Inferior parietal cortex (tissue), 1 donor: Measurements from ENCODE around the gene KLK1.

Experiments
- DNase-seq: peaks from one replicate; pipeline ENCODE4 v3.0.0-alpha.2; 2016; ENCODE audit errors: extremely low spot score

KLK1 gene

DNA sequence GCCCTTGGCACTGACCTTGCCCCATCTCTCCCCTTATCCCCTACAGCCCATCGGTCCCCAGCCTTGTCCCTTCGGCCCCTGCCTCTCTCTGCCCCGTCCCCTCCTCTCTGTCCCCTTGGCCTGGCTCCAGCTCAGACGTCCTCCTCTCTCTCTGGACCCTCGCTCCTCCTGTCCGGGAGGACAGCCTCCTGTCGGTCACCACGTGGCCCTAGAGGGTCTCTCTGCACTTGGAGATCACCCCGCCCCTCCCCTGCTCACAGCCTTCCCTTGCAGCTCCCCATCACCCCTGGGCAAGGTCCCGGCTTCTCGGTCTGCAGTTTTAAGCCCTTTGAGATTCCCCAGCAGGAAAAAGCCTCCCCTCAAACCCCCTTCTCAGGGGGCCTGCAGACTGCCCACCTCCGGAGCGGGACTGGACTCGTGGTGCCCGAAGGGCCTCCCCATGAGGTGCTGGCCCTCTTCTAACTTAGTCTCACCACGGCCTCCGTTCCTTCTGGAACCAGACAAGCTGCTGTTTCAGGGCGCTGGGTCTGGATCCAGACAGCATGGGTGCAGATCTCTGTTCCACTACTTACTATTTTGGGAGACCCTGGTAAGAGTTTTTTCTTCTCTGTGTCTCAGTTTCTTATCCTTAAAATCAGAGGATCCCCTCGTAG, 13.1 kb upstream of the KLK1 start:
- no peak for DNase-seq

DNA sequence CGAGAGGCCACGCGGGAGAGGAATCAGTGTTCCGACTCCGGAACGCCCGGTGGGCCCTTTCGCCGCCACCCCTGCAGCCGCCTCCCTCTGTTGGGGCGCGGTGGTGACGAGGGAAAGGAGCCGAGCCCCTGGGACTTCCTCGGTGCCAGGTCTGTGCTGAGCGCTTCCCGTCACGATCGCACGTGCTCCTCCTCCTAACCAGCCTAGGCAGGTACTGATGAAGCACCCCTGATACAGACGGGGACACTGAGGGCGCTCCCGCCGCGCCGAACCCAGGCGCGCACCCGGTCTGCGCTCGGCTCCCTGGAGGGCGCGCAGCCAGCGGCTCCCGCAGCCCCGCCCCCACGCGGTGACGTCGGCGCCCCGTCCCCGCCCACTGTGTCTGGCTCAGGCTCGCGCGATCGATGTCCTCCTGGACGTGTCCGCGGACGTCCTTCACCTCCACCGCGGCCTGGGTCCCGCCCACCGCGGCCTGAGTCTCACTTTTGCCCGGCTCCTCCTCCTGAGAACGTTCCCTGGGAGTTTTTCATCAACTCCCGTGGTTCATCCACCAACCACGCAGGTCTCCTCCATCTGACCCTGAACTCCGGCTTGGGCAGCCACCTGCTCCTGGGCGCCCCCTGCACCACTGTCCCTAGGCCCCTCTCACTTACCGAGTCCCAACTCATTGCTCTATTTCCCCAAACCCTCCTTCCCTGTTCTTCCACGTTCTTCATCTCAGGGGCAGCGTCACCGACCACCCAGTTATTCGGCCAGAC, 12.4 kb upstream of the KLK1 start:
- DNase-seq: peak; percentile 39

DNA sequence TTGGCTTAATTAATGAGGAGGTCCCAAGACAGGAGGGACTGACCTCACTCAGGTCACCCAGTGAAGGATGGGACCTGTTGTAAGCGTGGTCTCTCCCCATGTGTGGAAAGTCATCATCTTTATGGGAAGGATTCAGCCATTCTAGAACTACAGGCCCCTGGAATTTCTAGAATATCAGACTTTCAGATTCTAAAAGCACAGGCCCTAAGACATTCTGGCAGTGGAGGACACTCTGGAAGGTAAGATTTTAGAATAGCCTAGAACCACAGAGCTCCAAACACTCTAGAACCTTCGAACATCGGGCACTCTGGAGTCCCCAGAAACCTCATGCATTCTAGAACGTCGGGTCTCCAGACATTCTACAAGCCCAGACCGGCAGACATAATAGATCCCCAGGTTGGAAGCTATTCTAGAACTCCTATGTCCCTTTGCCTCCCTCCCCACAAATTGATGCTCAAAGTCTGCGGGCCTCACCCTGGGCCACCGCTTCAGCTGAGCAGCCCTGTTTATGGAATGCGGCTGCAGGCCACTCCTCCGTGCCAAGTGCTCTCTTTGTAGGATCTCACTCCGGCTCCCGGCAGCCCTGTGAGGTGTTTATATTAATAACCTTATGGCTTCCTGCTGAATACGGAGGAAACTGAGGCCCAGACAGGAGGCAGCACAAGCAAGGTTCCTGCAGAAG, 11.7 kb upstream of the KLK1 start:
- peak; percentile 1 for DNase-seq

DNA sequence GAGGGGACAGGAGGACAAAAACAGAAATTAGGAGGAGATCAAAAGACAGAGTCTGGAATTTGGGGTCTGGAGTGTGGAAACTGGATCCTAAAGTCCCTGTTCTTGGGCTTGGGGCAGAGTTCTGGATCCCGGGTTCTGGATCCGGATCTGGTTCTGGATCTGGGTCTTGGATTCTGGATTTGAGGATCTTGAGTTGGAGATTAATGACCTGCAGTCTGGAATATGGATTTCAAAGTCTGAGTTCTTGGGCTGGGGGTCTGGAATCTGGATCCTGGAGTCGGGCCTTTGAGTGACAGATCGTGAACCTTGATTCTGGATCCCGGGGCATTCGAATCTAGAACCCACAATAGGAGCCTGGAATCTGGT, 10.2 kb upstream of the KLK1 start:
- no peak for DNase-seq

DNA sequence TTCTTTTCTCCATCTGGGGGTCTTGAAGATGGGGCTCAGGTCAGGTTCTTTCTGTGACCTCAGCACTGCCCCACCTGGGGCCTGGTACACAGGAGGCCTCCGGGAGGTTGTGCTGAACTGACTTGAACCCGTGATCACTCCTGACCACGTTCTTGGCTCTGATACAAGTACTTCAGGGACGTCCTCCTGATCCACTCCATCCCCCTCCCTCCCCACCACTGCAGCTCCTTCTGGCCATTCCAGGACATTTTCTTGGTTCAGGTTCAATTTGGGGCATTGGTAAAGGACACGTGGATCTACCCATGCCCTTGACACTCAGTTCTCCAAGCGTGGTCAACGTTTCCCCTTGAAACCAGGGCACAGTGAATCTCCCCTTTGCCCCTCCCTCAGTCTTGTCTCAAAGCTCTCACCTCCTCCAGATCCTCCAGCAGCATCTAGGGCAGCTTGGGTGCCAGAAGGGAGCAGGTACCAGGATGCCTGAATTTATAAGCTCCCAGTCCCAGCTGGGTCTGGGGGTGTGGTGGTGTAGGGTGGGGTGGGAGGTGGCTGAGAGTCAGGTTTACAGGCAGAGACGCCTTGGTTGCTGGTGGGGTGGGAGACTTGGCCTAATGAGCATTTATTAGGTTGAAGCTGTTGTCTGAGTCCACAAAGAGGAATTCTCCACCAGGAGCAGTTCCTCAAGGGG, 9.7 kb upstream of the KLK1 start, which contains the start of gene KLK15:
Gene KLK15, minus strand, starts transcription at position 458 of the 685 bp plus-strand sequence. CDS start 2,082 bp downstream, outside the sequence.
- DNase-seq: no peak

DNA sequence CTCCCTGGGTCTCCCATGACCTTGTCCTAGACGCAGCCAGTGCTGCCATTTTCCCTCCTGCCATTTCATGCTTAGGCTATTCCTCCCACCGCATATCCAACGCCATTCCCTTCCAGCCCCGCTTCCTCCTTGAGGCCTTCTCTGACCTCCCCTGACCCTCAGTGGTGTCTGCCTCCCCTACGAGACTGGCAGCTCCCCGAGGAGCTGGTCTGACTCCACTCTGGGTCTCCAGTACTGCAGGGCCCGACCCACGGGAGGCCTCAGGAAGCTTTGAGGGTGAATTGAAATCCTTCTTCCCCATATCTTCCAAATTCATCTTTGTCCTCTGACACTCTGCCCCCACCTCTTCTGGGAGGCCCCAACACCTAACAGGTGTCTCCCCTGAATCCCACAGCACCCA, 9.1 kb upstream of the KLK1 start:
- DNase-seq: no peak

DNA sequence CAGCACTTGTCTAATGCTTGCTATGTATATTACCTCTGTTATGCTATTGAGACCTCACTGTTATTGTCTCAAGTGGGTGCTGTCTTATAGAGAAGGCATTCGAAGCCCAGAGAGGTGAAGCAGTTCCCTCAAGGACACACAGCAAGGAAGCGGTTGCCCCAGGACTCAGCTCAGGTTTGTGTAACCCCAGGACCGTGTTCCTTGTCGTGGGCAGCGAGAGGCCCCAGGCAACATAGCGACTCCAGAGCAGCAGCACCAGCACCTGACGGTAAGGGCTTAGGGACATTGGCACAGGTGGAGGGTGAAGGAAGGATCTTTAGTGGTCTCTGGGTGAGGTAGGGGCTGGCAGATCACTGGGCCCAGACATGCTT, 7.4 kb upstream of the KLK1 start:
- no peak for DNase-seq

DNA sequence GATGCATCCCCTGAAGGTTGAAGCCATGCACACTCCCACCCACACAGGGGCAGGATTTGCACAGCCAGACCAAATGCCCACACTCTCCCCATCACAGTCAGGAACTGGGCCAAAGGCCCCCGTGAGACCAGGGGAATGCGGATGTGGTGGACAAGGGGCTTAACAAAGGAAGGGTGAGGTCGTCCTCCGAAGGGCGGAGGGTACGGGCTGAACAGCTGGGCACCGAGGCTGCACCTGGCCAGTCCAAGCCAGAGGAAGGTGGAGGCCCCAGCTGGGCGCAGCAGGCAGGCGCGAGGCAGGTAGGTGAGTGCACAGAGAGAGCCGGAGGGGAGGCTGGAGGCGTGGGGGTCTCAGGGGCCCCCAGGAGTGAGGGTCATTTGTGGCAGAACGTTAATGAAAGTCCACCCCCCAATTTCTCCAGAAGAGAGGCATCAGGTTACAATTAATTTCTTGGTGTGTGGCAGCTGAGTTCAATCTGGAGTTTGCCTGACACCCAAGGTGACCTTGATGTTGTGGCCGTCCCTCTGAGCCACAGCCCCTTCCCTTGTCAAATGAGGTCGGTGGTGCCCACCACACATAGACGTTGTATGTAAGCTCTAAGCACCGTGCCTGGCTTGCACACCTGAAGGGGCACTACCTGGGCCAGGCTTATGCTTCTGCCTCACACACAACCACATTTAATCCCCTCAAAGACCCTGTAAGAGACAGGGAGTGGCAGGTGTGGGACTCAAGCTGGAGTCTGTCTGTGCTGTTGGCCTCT, 6.9 kb upstream of the KLK1 start:
- DNase-seq: no peak

DNA sequence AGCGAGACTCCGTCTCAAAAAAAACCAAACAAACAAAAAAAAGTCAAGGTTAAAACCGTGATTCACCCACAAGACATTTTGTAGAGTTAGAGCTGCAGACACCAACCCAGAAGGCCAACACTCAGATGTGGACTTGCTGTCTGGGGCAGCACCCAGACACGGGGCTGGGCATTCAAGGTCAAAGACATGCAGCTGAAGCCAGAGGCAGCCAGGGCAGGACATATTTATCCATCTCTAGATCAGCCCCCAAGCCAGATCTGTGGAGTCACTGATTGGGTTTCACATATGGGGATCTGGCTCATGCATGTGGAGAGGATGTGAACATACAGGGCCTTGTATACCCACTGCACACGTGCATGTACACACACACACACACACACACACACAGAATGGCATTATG, 6.2 kb upstream of the KLK1 start:
- no peak for DNase-seq

DNA sequence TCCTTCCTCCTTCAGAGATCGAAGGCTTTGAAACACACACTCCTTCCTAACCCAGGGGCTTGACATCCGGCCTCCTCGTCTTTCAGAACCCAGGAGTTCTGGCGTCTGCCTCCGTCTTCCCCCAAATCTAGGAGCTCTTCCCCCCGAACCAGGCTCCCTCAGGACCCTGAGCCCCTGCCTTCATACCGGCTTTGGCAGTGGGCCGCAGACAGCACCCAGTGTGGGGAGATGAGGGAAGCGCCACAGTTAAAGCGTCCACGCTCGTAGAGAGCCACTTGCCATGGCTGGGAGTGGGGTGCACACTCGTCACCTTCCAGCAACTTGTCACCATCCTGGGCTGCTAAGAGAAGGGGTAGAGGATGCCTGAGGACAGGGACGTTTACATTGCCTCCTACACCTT, 3.9 kb upstream of the KLK1 start:
- no peak for DNase-seq

DNA sequence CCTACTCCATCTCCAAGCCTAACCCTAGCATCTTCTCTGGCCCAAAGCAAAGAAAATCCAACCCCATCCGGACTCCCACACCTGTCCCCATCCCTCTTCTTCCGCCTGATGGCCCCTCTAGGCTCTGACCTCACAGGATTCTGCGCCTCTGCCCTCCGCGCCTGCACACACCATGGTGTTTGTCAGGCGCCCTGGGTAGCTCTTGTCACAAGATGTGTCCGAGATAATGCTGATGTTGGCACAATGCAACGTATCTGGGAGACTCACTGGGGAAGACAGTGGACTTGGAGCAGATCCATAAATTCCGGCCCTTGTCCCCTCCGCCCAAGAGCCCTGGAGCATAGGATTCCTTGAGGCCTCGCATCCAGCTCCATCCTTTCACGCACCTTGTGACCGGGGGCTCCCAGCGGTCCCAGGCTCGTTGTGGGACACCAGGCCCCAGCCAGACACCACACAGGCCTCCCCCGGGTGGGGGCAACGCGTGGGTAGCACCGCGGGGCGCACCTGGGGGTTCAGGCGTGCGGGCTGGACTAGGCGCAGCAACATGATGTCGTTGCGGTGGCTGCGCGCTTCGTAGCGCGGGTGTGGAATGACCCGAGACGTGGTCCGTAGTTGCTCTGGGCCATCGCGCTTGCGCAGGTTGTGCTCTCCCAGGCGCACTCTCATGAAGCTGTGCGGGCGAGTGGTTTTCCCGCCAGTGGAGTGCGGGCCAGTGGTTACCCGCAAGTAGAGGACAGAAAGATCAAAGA, 3.1 kb upstream of the KLK1 start:
- DNase-seq: no peak

DNA sequence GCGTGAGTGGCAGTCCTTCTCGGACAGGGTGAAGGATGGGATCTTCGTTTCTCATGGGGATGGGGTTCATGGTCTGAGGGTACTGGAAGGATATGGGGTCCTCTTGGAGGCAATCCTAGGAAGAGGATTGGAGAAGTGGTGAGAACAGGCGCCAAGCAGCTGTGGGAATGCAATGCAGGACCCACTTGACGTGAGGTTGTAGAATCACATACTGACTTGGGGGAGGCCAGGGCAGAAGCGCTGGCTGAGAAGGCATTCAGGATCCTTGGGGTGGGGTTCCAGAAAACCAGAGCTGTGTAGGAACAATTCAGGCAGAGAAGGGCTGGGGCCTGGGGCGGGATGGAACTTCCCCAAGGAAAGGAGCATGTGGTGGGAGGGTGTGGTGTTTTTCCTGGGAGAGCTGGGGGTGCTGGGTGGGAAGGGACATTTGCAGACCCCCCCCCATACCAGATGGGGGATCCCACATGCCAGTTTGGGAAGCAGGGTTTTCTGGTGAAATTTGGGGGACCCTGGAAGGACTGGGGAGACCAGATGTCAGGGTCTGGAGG, 852 bp downstream of the KLK1 start:
- DNase-seq: no peak

DNA sequence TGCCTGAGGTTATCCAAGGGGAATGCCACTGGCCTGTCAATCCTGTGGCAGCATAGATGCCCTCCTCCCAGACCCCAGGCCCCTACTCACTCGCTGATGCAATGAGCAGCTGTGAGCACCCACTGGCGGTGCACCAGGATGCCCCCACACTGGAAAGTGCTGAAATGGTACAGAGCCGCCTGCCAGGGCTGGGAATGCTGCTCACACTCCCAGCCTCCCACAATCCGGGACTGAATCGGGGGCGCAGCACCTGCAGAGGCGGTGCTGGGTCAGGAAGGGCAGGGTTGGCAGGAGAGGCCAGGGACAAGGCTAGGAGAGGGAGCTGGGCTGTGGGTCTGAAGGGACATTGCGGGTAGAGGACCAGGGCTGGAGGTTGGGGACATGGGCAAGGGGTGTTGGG, 2.0 kb downstream of the KLK1 start:
- no peak for DNase-seq

DNA sequence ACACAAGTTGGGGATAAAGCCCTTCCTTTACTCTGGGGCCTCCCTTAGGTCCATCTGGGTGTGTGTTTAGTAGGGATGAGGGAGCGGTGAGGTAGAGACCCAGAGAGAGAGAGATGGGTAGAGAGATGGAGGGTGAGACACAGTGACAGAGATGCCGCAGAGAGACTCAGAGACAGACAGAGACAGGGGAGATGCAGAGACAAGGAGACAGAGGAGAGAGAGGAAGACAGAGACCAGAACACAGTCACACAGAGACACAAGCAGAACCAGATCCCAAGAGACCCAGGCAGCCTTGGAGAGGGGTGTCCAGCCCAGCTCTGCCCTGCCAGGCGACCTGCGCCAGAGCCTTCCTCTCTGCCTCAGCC, 2.4 kb downstream of the KLK1 start:
- no peak for DNase-seq

DNA sequence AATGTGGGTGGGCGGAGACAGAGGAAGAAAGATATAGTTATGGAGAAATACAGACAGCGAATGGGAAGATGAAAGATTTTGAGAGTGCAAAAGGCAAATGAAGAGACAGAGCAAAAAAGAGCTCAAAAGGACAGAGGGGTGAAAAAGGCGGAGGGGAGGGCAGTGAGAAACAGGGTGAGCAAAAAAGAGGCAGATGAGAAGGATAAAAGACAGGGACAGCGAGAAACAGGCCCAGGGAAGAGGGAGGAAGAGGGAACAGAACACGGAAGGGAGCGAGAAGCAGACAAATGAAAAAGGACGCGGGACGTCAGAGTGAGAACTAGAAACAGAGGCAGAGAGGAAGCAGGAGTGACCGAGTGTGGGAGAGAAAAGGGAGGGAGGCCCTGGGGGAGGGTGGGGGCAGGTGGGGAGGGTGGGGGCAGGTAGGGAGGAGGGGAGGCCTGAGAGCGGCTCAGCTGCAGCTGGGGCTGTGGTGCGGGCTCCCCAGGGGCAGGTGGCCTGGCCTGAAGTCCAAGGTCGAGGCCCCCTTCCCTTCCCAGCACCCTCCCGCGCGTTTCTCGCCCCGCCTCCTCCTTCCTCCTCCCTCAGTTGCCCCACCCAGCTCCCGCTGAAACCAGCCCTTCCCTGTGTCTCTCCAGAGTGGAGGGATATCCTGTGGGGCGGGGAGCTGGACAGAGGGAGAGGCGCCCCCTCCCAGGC, 2.9 kb downstream of the KLK1 start:
- DNase-seq: no peak

DNA sequence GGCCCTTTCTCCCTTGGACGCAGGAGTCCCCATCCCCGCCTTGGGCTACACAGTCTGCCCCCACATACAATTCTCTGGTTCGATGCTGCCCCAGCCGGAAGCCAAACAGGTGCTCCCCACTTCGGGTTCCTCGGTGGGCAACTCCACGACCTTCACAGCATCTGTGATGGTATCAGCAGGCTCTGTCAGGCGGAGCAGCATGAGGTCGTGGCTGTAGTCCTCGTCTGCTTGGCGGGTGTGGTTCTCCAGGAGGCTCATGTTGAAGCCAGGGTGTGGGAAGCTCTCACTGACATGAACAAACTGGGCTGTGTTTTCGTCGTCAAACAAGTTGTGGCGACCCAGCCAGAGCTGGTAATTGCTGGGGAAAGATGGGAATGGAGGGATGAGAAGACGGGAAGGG, 3.5 kb downstream of the KLK1 start:
- no peak for DNase-seq

DNA sequence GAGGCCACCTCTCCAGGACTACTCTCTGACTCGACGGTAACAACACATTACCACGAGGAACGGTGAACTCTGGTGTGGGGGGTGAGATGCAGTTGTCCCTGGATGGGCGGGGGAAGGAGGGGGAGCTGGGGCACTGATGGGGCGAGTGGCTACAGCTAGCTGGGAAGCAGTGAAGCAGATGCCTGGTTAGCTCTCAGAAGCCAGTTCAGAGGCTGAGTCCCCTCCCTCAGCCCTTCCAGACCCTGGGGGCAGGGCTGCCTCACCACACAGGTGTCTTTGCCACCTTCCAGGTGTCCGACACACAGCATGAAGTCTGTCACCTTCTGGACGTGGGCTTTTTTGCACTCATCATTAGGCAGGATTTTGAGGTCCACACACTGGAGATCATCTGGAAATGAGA, 4.0 kb downstream of the KLK1 start:
- DNase-seq: no peak

DNA sequence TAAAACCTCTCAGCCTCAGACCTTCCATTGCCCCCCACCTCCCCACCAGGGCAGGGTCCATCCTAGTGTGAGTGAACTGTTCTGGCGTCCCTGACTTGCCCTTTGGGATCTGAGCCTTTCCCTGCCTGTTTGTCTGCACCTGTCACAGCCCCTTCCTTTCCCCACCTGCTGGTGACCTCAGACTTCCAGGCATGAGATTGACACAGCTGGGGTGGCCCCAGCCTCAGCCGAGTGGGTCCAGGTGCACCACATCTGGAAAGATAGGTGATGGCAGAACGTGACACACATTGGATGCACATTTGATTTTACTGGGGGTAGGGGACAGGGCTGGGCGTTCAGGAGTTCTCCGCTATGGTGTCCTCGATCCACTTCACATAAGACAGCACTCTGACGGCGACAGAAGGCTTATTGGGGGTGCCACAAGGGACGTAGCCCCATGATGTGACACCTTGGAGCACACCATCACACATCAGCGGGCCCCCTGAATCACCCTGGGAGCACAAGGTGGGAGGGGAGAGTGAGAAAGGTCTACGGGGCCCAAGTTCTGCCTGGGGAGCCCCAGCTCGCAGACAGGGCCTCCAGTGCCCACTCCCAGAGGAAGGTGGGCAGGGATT, 4.6 kb downstream of the KLK1 start:
- no peak for DNase-seq

DNA sequence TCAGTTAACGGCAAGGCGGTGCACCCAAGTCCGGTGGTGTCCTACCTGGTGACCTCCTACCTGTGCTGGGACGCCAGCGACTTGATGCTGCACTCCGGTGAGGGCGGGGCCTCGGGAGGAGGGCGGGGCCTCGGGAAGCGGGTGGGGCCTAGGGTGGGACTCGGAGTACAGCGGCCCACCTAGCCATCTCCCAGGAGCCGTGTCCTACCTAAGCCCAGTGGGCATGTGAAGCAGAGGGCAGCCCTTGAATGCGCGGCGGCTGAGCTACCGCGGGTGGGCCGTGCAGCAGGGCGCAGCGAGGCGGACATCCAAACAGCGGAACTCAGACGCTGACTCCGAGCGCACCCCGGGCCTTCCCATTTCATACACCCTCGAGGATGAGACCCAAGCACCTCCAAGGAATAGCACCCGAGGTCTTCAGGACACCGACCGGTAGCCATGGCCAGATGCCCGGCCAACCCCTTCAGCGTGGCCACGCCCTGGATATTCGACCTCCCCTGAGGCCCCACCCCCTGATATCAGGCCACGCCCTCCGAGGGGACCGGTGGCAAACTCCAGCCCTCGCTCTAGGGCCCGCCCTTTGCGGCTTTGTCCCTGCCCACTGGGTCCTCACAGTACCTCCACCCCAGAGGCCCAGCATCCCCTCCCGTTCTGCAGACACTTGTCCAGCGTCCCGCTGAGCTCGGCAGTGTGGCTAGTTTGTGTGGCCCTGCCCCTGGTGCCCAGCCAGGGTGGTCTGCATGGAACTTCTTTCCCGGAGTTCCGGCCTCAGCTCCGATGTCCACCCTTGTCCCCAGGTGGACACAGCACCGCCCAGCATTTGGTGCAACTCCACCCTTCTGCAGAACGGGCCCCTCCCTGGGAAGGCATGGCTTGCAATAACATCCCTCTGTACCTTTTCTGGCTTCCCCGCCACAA, 5.4 kb downstream of the KLK1 start:
- DNase-seq: no peak
